HL-60 (cell line): ENCODE data around the gene CUTC.
A peak's percentile ranks its signal among the peaks of the same experiment; 100 is the strongest.

Experiments
- DNase-seq, 2 experiments: peaks; one replicate each; pipeline ENCODE4 v3.0.0-alpha.2; 2010 to 2020; ENCODE audit warnings: low read depth in 1 of 2, low spot score in 1 of 2
- H3K27ac ChIP-seq: fragments of 250-450 bp; sonication (Bioruptor Pico); replicated peaks from 2 replicates; pipeline ENCODE4 v1.5.1; 2020; ENCODE audit warnings: mild to moderate bottlenecking, moderate library complexity
- H3K27me3 ChIP-seq: fragments of 250-450 bp; sonication (Bioruptor Pico); 2 replicates; pipeline ENCODE4 v1.5.1; 2021; ENCODE audit warnings: mild to moderate bottlenecking, moderate library complexity; ENCODE audit not compliant: insufficient read depth, poor library complexity, severe bottlenecking
- H3K4me3 ChIP-seq: replicated peaks from 2 replicates; pipeline ENCODE4 v1.5.1; 2011; ENCODE audit warnings: mild to moderate bottlenecking, control low read depth, low read length; ENCODE audit not compliant: insufficient read depth
- GABPA ChIP-seq: IDR thresholded peaks from 2 replicates; pipeline ENCODE4 v1.6.1; 2012; ENCODE audit warnings: low read depth
- POLR2AphosphoS5 ChIP-seq: IDR thresholded peaks from 2 replicates; pipeline ENCODE4 v1.6.1; 2012; ENCODE audit warnings: low read depth
- SPI1 ChIP-seq: IDR thresholded peaks from 2 replicates; pipeline ENCODE4 v1.6.1; 2012; ENCODE audit warnings: low read depth, mild to moderate bottlenecking, borderline replicate concordance
- TF ChIP-seq, protein P1 (sequence below): IDR thresholded peaks from 2 replicates; pipeline ENCODE4 v1.6.1; 2012; ENCODE audit warnings: low read depth; ENCODE audit not compliant: insufficient replicate concordance
- TF ChIP-seq, protein P2 (sequence below): IDR thresholded peaks from one replicate; pipeline ENCODE4 v1.5.1; 2011; ENCODE audit warnings: low read length, control low read depth, inconsistent platforms; ENCODE audit not compliant: insufficient read depth

CUTC gene

DNA sequence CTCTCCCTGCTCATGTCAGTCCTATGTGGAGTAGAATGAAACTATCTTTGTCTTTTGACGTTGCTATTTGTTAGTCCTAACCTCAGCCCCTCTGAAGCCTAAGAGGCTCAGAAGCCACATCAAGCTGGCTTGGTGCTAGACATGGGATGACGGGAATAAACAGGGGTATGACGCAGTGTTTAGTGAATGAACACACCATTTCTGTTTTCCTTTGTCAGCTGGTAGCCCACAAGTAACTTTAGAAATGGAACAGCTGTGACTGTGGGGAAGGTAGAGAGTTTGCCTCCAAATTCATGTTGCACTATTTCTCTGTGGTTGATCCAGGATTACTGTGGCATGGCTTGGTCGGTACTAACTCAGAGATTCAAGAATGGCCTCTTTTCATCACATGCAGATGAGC is 31.4 kb upstream of the CUTC start:
- no peak overlapping the region for H3K27ac ChIP-seq
- no peak for TF ChIP-seq GABPA
- TF ChIP-seq, protein P1, sequence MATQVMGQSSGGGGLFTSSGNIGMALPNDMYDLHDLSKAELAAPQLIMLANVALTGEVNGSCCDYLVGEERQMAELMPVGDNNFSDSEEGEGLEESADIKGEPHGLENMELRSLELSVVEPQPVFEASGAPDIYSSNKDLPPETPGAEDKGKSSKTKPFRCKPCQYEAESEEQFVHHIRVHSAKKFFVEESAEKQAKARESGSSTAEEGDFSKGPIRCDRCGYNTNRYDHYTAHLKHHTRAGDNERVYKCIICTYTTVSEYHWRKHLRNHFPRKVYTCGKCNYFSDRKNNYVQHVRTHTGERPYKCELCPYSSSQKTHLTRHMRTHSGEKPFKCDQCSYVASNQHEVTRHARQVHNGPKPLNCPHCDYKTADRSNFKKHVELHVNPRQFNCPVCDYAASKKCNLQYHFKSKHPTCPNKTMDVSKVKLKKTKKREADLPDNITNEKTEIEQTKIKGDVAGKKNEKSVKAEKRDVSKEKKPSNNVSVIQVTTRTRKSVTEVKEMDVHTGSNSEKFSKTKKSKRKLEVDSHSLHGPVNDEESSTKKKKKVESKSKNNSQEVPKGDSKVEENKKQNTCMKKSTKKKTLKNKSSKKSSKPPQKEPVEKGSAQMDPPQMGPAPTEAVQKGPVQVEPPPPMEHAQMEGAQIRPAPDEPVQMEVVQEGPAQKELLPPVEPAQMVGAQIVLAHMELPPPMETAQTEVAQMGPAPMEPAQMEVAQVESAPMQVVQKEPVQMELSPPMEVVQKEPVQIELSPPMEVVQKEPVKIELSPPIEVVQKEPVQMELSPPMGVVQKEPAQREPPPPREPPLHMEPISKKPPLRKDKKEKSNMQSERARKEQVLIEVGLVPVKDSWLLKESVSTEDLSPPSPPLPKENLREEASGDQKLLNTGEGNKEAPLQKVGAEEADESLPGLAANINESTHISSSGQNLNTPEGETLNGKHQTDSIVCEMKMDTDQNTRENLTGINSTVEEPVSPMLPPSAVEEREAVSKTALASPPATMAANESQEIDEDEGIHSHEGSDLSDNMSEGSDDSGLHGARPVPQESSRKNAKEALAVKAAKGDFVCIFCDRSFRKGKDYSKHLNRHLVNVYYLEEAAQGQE, result no peak
- no peak for TF ChIP-seq SPI1
- TF ChIP-seq POLR2AphosphoS5, result no peak
- TF ChIP-seq, protein P2, sequence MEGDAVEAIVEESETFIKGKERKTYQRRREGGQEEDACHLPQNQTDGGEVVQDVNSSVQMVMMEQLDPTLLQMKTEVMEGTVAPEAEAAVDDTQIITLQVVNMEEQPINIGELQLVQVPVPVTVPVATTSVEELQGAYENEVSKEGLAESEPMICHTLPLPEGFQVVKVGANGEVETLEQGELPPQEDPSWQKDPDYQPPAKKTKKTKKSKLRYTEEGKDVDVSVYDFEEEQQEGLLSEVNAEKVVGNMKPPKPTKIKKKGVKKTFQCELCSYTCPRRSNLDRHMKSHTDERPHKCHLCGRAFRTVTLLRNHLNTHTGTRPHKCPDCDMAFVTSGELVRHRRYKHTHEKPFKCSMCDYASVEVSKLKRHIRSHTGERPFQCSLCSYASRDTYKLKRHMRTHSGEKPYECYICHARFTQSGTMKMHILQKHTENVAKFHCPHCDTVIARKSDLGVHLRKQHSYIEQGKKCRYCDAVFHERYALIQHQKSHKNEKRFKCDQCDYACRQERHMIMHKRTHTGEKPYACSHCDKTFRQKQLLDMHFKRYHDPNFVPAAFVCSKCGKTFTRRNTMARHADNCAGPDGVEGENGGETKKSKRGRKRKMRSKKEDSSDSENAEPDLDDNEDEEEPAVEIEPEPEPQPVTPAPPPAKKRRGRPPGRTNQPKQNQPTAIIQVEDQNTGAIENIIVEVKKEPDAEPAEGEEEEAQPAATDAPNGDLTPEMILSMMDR, result no peak
- DNase-seq, result no peak

DNA sequence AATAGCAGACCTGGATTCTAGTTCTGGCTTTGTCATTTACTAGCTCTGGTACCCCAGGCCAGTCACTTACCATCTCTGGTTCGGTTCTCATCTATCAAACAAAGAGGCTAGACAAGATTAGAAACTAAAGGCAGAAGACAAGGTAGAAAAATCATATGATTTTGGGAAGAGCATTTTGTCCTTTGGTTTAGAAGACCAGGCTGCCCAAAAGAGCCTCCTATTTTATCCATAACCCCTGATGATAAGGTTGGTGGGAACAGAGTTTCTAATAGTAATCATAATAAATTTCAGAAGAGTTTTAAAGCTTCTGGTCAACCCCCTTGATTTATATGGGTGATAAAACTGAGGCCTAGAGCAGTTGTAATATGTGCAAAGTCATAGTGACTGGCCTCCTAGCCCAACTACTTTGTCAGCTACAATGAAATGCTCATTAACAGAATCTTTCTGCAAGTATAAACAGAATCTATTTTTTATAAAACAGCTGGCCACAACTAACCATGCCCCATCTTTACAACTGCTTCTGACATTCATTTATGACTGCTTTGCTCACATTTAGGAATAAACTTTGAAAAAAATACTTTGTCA is 23.5 kb upstream of the CUTC start:
- no peak for DNase-seq
- Histone ChIP-seq H3K27me3 (no peaks in the 10 kb centered on the region), H3K27ac (peak overlapping the region; percentile 14; the same call in 1 of the 2 replicates), H3K4me3 (no peak overlapping the region)
- no peak for TF ChIP-seq POLR2AphosphoS5
- no peak for TF ChIP-seq GABPA
- TF ChIP-seq, protein P1, result no peak
- TF ChIP-seq, protein P2, result no peak
- TF ChIP-seq SPI1, result no peak

More for the DNA sequence above, 31.4 kb upstream of the CUTC start:
- Histone ChIP-seq H3K27me3 (no peaks in the 10 kb centered on the region), H3K4me3 (no peak overlapping the region)

DNA sequence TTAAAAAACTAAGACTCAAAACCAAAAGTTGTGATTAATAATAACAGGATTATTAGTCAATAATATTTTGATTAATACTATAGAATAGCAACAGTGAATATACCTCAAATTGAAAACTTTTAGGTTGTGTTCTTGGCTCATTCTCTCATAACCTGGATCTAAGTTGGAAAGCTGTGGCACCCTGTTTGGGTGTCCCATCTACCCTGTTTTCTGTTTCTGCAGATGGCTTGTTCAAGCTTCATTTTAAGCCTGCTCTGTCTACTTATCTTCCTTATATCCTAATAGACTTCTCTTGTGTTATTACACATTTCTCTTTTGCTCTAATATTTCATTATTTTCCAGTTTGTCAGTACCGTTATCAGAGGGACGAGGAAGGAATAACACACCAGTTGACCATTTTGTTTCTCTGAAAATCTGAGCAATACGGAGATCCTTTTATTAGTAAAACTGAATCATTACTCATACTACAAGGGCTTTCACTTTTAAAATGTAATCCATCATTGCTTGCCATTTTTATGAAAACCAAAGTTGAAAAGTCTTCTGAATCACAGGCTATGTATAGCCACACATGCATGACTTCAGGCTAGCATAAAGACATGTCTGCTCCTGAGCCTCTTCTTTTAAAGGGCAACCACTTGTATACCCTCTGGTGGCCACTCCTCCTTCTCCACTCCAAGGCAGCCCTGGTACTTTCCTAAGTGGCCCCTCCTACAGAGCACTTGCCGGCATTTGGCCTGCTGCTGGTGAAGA is 22.4 kb upstream of the CUTC start:
- TF ChIP-seq POLR2AphosphoS5 (no peak), SPI1 (no peak), GABPA (no peak)
- TF ChIP-seq, protein P2, result no peak
- TF ChIP-seq, protein P1, result no peak
- no peak overlapping the region for H3K27ac ChIP-seq
- no peak for DNase-seq
- no peak overlapping the region for H3K4me3 ChIP-seq
- H3K27me3 ChIP-seq, result no peaks in the 10 kb centered on the region
